GM18861 (cell line): Measurements from ENCODE around the gene ACIN1.

Source experiments
- ATAC-seq: cut with Tn5 transposase; IDR thresholded peaks from one replicate; pipeline ENCODE4 v1.9.1; 2021; ENCODE audit not compliant: unreplicated experiment

Gene ACIN1

GRCh38 chr14:23085458-23085857 lies 9.5 kb downstream of the ACIN1 start:
- ATAC-seq: no peak

DNA sequence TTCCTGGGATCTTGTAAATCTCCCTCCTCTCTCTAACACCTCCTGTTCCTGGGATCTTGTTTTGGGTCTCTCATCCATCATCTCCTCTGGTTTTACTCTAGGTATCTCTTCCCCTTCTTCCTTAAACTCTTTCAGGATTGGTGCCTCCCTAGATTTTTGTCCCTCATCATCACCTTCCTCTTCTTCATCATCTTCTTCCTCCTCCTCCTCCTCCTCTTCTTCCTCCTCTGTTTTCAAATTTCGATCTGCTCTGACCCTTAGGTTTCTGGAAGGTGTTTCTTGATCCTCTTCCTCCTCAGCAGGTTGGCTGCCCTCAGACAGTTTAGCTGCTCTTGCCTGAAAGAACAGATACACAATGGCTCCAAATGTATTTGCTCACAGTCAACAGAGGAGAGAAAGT lies 14.5 kb downstream of the ACIN1 start:
- ATAC-seq: no peak

DNA sequence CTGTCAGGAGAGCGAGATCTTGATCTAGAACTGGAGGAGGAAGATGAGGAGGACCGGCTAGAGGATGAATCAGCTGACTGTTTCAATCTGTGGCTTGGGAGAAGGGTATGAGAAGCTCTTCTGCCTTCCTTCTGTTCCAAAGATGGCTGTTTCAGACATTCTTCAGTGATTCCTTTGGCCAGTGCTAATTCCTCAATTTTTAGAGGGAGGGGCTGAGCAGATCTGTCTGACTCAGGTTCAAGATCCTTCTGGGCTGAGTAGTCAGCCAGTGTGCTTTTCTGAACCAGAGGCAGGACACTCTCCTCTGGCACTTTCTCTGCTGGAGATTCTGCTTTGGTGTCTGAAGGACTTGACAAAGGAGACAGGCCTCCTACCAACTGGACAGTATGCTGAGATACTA lies 15.2 kb downstream of the ACIN1 start:
- no peak for ATAC-seq

GRCh38 chr14:23078692-23079116 lies 16.2 kb downstream of the ACIN1 start:
- ATAC-seq: no peak

DNA sequence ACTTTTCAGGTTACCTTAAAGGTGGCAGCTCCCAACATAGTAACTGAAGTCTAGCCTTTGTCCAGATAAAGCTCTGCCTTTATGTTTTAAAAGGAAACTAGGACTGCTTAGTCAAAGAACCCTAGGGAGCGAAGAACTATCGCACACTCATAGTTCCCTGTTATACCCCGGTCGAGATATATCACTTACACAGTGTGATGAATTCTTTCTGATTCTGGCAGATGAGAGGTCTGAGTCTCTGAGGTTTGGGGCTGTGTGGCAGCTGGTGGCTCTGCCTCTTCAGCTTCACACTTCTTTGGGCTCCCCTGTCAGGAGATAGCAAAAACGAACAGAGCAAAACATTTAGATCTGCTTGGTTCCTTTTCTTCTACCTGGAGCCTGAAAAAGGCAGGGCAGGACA lies 17.0 kb downstream of the ACIN1 start:
- ATAC-seq: no peak

DNA sequence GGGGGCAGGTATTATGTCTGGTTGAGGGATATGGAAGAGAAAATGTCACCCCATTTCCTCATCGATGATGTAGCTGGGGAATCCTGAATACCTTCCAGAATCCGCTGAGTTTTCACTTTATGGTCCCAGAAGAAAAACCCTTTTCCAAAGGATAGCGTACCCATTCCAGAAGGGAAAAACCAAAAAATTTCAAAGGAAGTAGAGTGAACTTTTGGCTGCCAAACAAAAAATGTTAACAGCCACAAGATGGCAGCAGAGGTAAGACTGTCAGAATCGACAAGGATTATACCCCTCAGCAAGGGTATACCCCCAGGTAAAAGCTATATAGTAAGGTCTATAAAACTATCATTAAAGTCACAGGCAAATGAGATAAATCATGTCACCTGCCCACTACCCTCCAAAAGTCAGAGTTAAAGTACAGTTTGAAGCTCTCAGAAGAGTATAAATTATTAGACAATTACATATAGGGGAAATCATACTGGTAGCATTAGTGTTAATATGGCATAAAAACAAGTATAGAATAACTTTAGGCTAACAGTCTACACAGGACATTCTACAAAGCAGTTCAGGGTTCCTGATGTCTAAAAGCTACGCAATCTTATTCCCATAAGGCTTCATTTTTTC lies 18.0 kb downstream of the ACIN1 start:
- no peak for ATAC-seq

DNA sequence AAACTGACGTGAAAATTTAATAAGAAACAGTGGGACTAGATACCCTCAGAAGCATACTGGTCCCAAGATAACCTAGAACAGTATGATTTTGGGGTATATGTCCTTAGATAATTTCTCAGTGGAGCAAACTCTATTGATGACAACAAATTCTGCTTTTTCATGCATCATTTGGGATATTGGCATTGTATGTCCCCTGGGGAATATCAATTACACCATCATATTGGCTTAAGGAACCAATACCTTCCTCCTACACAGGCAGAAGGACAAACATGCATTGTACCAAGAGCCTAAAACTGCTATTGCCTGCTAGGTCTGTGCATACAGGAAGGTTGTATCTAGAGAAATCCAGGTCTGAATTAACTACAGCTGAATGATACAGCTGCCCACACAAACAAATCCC lies 20.0 kb downstream of the ACIN1 start:
- no peak for ATAC-seq

GRCh38 chr14:23071921-23072539 lies 22.9 kb downstream of the ACIN1 start:
- ATAC-seq: no peak

DNA sequence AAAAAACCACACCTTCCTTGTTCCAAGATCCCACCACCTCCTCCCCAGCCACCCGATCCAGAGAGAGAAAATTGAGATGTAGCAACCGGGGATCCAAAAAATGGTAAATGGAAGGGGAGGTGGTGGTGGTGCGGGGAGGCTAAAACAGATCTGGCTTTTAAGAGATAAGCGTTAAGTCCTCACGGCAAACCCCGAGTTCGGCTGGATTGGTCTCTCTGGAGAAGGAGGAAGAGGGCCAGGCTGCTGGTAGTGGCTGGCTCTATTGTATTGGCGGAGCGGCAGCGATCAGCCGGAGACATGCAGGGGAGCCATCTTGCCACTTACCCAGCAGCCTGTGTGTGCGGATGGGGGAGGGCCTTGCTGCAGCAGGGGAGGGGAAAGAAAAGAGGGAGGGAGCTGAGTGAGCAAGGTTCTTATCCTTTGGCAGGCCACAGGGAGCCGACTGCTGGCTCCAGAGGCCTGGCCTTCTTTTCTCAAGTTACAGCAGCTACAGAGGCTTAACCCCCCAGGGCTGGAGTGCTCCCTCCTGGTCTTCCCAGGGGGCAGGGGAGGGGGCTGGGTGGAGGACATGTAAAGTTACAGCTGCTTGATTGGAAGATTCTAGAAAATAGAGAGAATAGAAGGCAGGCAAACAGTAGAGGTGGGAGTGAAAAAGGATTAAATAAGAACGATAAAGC lies 23.6 kb downstream of the ACIN1 start:
- peak; percentile 76 for ATAC-seq

DNA sequence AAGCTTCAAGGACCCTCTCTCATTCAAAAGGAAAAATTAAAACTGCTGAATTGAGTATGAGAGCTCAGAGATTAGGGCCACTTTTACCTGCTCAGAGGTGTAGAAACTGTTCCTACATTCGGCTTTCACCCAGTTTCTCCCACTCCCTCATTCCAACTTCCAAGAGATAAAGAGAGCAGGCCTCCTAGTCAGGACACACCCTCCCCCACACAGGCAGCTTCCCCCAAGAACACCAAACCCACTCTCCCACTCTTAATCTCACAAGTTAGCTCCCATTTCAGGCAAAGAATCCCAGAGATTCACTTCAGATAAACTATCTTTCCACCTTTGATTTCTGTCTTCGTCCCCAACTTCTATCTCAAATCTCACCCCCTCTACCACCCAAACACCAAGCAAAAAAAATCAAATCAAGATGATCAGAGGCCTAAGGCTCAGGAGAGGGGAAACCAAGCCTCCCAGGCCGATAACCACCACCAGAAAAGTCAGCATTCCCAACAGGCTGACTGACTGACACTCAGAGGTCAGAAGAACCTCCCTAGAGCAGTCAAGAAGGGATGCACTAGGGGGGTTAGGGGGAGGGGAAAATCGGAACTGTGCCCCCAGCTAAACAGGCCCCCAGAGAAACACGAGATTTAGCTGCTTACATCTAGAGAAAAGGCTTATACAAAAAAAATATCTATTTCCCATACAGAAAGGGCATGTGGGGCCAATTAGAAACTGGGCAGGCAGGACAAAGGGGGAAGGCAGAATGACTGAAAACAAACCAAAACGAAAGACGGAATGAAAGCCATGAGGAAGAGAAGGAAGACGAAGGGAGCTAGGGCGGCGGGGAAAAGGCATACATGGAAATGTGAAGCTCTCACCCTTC lies 24.4 kb downstream of the ACIN1 start:
- no peak for ATAC-seq

DNA sequence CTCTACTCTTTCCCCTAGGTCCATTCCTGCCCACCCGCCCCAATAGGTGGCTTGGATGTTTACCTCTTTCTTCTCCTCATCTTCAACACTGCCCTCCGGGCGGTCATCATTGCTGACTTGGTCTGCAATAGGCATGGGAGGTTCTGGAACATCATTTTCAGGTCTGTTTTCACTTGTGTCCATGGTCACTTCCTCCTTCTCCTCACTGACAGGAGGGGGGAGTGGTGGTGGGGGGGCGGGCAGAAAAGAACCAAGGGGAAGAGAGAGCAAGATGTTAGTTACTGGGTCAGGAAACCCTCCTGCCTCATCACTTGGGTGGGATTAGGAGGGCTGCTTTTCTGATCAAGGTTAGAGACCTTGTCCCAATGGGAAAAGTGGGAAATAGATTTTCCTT lies 25.5 kb downstream of the ACIN1 start:
- no peak for ATAC-seq

GRCh38 chr14:23068789-23069412 lies 26.0 kb downstream of the ACIN1 start:
- ATAC-seq: peak; percentile 73

DNA sequence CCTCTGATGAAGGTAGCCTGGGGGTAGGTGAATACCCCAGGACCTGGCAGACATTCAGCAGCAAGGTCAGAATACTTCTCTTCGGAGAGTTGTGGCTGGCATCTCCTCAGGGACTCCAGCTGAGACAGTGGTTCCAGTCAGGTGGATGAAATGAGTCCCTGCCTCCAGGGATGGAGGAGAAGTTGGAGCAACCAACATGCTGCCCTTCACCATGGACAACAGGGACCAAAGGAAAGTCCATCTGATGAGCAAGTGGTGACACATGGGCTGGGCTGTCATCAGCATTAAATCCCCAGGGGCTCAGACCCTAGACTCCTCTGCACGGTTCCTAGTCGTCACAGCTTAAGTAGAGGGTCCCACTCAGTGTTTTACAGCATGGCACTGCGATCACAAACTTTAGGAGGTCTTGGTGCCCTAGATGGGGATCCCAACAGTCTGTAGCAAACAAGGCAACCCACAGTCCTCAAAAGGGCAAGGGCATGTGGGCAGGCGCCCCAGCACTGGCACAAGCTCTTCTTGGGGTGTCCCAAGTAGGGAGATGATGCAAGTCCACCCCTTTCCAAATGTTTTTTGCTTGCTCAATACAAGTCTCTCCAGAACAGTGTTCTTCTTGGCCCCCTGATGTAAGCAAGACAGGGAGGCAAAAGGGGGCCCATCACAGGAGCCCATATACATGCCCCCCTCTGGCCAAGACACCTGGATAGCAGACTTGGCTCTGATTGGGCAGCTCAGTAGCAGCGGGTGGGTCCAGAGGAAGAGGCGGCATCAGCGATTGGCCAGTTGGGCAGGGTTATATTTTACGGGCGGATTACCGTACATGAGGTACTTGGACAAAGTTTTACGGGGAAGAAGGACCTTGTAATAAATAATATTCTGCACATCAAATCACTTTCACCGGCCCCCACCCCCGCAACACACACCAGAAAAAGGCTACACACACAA lies 26.8 kb downstream of the ACIN1 start:
- ATAC-seq: no peak

DNA sequence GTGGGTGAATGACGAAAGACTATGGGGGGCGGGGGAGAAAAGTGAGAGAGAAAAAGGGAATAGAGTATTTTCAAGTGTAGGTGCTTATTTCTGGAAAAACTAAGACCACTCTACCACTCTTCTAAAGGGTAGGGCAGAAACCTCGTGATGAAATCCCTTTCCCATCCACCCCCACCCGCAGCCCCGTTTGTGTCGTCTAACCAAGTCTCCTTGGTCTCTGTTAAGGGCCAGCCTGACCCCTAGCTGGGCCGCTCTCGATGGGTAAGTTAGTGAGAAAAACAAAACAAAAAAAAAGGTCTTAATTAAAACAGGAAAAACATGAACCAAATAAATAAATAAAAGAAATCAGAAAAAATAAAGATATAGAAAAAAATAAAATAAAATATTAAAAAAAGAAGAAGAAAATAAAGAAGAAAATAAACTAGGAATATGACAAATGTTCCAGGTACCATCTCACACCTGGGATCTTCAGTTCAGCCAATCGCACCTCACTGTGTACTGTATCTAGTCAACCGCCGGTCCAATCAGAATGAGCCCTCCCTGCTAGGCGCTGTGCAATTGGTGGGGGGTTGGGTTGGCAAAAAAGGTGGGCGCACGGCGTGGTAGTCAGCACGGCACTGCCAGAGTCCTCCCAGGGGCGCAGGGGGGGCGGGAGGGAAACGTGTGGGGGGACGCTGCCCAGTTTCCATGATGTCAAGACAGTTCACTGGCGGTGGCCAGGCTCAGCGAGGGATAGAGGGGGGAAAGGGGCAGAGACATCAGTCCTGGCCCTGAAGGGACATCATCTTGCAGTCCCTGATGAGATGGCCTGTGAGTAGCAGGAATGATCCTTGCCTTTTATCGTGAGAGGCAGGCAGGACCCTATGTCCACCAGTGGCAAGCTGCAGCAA lies 27.8 kb downstream of the ACIN1 start:
- no peak for ATAC-seq

- ATAC-seq: no peak
Measured at GRCh38 chr14:23066368-23066767, 28.6 kb downstream of the ACIN1 start.

GRCh38 chr14:23063601-23064000 lies 31.3 kb downstream of the ACIN1 start:
- no peak for ATAC-seq

GRCh38 chr14:23062002-23062401 lies 32.9 kb downstream of the ACIN1 start:
- no peak for ATAC-seq

DNA sequence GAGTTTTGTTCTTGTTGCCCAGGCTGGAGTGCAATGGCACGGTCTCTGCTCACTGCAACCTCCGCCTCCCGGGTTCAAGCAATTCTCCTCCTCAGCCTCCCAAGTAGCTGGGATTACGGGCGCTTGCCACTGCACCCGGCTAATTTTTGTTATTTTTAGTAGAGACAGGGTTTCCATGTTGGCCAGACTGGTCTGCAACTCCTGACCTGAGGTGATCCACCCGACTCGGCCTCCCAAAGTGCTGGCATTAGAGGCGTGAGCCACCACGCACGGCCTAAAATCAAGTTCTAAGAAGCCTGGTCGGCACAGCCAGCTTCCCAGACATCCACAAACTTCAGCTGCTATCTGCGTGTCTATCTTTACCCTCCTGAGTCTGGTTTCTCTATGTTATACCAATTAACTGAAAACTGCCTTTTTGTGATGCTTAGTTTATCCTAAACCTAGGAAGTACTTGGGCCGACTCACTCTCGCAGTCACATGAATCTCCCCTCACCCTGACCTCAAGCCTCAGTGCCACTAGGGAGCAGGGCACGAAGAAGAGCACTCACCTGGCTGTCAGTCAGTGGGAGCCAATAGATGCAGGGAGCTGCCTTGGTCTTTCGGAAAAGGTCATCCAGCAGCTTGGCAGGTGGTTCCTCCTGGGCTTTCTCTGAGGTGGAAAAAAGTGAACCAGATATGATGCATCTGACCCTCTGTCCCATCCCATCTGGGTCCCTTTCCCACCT lies 34.2 kb downstream of the ACIN1 start:
- ATAC-seq: no peak
